ENCODE results near the gene LIN52. TPM values are rescaled to one million over a fixed set of nuclear protein-coding genes. Genes with fewer than 3 reads are reported as not detected.

LIN52 gene
- total RNA-seq, 1 experiment from 2014 or later = 11.0 TPM

DNA sequence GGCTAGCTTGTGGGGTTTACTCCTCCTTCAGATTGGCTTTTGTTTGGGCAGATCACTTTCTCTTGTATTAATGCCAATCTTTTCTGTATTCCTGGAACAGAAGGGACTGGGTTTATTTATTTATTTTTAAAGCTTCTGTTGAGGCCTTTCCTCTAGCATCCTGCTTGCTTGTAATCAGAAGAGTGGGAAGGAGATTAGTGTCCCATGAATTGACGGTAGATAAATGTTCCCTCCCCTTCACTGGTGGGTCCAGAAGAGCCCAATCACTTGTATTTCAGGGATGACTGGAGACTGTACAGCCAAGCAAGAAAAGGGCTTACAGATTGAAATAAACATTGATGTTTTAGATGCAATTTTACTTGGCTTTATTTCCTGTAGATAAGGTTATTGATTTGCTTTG is 71.0 kb downstream of the LIN52 start:
- Histone ChIP-seq H3K27me3 (ENCODE audit: insufficient read depth, low read length) (no peaks in the 10 kb centered on the region), H3K9me3 (ENCODE audit: control insufficient read depth, low read depth, low read length) (no peaks in the 10 kb centered on the region), H3K56ac (ENCODE audit: insufficient read length, low read depth, low read length) (no peak overlapping the region), H3K23ac (ENCODE audit: insufficient read length, low read depth, low read length) (no peak overlapping the region), H3K14ac (ENCODE audit: insufficient read depth, low read length) (no peak overlapping the region), H3K18ac (ENCODE audit: insufficient read length, low read depth, low read length) (no peak overlapping the region), H4K8ac (replicated peaks; ENCODE audit: insufficient read length, low read depth, low read length) (no peak overlapping the region), H2BK120ac (ENCODE audit: low read depth, low read length, poor library complexity, severe bottlenecking) (no peak overlapping the region), H3K23me2 (ENCODE audit: insufficient read length, low read depth, low read length, poor library complexity, severe bottlenecking) (no peaks in the 10 kb centered on the region), H2BK20ac (ENCODE audit: low read depth, low read length, poor library complexity, severe bottlenecking) (no peak overlapping the region), H3K79me1 (ENCODE audit: insufficient read depth, low read depth, low read length, poor library complexity, severe bottlenecking) (no peaks in the 10 kb centered on the region), H2BK12ac (ENCODE audit: insufficient read length, low read depth, low read length) (no peak overlapping the region), H2BK15ac (ENCODE audit: low read depth, low read length) (no peak overlapping the region), H4K91ac (ENCODE audit: insufficient read length, low read depth, low read length) (no peak overlapping the region), H4K20me1 (ENCODE audit: control insufficient read depth, insufficient read depth, insufficient read length) (no peaks in the 10 kb centered on the region), H3T11ph (ENCODE audit: low read length) (no peak overlapping the region), H2AFZ (ENCODE audit: low read length) (no peak overlapping the region), H3K4me2 (ENCODE audit: insufficient read depth, insufficient read length, low read length) (no peak overlapping the region), H3K4ac (ENCODE audit: low read depth, low read length) (no peak overlapping the region), H3K9ac (ENCODE audit: extremely low read depth, insufficient read length, low read length) (peak overlapping the region; percentile 7), H2BK5ac (ENCODE audit: insufficient read length, low read length) (no peak overlapping the region), H3K79me2 (ENCODE audit: insufficient read depth, low read length) (no peaks in the 10 kb centered on the region), H4K5ac (ENCODE audit: insufficient read length, low read depth, low read length) (no peak overlapping the region), H2AK5ac (ENCODE audit: insufficient read length, low read length) (no peak overlapping the region), H3K4me1 (ENCODE audit: insufficient read depth, low read length) (0 out of 2 replicates have a peak, but pooled peaks cover 2% of the 10 kb centered on the region), H3K27ac (ENCODE audit: insufficient read length, low read depth, low read length) (no peak overlapping the region)
- Mint-ChIP-seq H3K27me3 (ENCODE audit: low read depth) (no peaks in the 10 kb centered on the region), H3K4me1 (peaks cover 10 to 23% of the 10 kb centered on the region in 2 experiments), H3K4me3 (no peak overlapping the region), H3K9me3 (no peaks in the 10 kb centered on the region), H3K27ac (no peak overlapping the region; a peak in 1 of 7 replicates), H3K36me3 (ENCODE audit: insufficient read depth in 1 of 3, low read depth in 3 of 3) (0 out of 7 replicates have a peak, but pooled peaks cover 0 to 4% (median 0%) of the 10 kb centered on the region in 3 experiments)
- WGBS (ENCODE audit: extremely low coverage, insufficient read length, low lambda C conversion rate) = no CpG with 5 or more reads among the region's 1 CpG
- TF ChIP-seq CTCF (conservative IDR thresholded peaks at IDR 0.05) = no peak
- DNase-seq = no peak

All from H9 (cell line).